Activated CD8-positive, alpha-beta memory T cell treated with anti-CD3 and anti-CD28 coated beads, Interleukin-2, amount 10 ng/mL, durations not matched to agents 7 days and 5 days (primary cell): Measurements from ENCODE around the gene DLL1. TPM values are rescaled to one million over a fixed set of nuclear protein-coding genes. Genes with fewer than 3 reads are reported as not detected.
"Not testable (repeated sequence)": the region's sequence is repeated elsewhere in the genome, so short reads cannot be mapped to it uniquely, and the experiment has no call there.

Source experiments
- ATAC-seq: fragments of 150-1000 bp; cut with Tn5 transposase; one replicate; pipeline ENCODE4 v1.10.0; 2021; ENCODE audit warnings: moderate library complexity
- CTCF ChIA-PET: fragments of 350-600 bp; sonication (Branson Sonifier 250); formaldehyde crosslinking; loops from one replicate; lab custom pipeline; 2021; ENCODE audit warnings: antibody characterized with exemption; lab: Charles Lee
- DNase-seq: peaks from one replicate; pipeline ENCODE4 v3.0.0-alpha.2; 2020
- H3K27ac Mint-ChIP-seq: one replicate; pipeline ENCODE4 v1.8.0; 2021; ENCODE audit warnings: mild to moderate bottlenecking, mixed read lengths
- H3K27me3 Mint-ChIP-seq: one replicate; pipeline ENCODE4 v1.8.0; 2021; ENCODE audit warnings: mixed read lengths
- H3K36me3 Mint-ChIP-seq: one replicate; pipeline ENCODE4 v1.8.0; 2021; ENCODE audit warnings: mild to moderate bottlenecking, mixed read lengths
- H3K4me1 Mint-ChIP-seq: one replicate; pipeline ENCODE4 v1.8.0; 2021; ENCODE audit warnings: mixed read lengths
- H3K4me3 Mint-ChIP-seq: one replicate; pipeline ENCODE4 v1.8.0; 2021; ENCODE audit warnings: mild to moderate bottlenecking, moderate library complexity, mixed read lengths
- H3K9me3 Mint-ChIP-seq: one replicate; pipeline ENCODE4 v1.8.0; 2022; ENCODE audit warnings: low read depth, mixed read lengths
- total RNA-seq, 2 experiments: library from RNA; stranded (reverse); gene quantifications; one replicate each; pipeline ENCODE4 v1.2.3, GENCODE V29; 2021

Gene DLL1, protein sequence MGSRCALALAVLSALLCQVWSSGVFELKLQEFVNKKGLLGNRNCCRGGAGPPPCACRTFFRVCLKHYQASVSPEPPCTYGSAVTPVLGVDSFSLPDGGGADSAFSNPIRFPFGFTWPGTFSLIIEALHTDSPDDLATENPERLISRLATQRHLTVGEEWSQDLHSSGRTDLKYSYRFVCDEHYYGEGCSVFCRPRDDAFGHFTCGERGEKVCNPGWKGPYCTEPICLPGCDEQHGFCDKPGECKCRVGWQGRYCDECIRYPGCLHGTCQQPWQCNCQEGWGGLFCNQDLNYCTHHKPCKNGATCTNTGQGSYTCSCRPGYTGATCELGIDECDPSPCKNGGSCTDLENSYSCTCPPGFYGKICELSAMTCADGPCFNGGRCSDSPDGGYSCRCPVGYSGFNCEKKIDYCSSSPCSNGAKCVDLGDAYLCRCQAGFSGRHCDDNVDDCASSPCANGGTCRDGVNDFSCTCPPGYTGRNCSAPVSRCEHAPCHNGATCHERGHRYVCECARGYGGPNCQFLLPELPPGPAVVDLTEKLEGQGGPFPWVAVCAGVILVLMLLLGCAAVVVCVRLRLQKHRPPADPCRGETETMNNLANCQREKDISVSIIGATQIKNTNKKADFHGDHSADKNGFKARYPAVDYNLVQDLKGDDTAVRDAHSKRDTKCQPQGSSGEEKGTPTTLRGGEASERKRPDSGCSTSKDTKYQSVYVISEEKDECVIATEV
- total RNA-seq = 1 to 10 TPM in 1 of 2 experiments, under 1 TPM in 1; 0.37 to 1.2 TPM

DNA sequence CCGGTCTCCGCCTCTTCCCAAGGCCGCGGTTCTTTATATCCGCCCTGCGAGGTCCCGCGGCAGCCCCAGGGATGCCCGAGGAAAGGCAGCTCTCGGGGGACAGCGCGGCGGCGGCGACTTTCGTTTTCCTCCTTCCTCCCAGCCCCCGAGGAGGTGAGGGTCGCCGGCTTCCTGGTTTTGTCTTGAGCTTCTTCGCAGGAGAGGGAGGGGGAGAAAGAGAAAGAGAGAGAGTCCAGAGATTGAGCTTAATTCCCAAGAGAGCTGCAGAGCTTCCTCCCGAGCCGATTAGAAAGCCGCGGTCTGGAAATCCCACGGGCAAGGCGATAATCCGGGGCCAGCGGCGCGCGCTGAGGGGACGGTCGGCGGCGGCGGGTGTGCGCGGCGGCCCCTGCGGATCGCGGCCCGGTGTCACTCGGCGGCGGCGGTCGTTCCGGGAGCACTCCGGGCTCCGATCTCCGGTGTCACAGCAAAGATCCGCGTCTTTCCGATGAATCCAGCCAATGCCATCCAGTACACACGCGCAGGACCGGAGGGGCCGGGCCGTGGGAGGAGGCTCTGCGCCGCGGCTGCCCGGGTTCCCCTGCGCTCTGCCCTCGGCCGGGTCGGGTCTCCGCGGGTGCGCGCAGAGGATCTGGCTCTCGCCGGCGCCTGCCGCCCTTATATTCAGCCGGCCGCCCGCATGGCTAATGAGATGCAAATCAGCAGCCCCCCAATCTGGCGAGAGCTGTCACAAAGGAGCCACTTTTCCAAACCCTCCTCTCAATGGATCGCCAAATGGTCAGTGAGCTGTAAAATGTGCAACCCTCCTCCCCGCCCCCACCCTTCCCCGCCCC is at the start of gene DLL1:
TSS of gene DLL1 (minus strand) at position 783 of the 833 bp plus-strand sequence. CDS start 939 bp downstream, outside the sequence.
- no peaks in the 10 kb centered on the region for H3K36me3 Mint-ChIP-seq
- no peaks in the 10 kb centered on the region for H3K9me3 Mint-ChIP-seq
- peaks cover 31% of the 10 kb centered on the region for H3K4me1 Mint-ChIP-seq
- H3K27ac Mint-ChIP-seq = peak within 1 kb of the TSS; percentile 19
- CTCF ChIA-PET = interaction anchor here (2.2 to 3.7 kb wide), 3 partner anchors 340 to 459 kb away, joined by 8 to 18 read pairs (median 12); no protein-coding TSS in a partner anchor
- peak within 1 kb of the TSS; percentile 74 for H3K4me3 Mint-ChIP-seq
- peaks cover 81% of the 10 kb centered on the region for H3K27me3 Mint-ChIP-seq
- no peak for ATAC-seq
- no peak for DNase-seq

DNA sequence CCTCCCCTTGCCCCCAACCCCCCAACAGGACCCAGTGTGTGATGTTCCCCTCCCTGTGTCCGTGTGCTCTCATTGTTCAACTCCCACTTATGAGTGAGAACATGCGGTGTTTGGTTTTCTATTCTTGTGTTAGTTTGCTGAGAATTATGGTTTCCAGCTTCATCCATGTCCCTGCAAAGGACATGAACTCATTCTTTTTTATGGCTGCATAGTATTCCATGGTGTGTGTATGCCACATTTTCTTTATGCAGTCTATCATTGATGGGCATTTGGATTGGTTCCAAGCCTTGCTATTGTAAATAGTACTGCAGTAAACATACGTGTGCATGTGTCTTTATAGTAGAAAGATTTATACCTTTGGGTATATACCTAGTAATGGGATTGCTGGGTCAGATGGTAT is 44.3 kb upstream of the DLL1 start:
- CTCF ChIA-PET, ATAC-seq, H3K4me3 Mint-ChIP-seq, DNase-seq, H3K27me3 Mint-ChIP-seq, H3K9me3 Mint-ChIP-seq, H3K4me1 Mint-ChIP-seq, H3K27ac Mint-ChIP-seq: not testable (repeated sequence)
- H3K36me3 Mint-ChIP-seq = peaks cover 61% of the 10 kb centered on the region

DNA sequence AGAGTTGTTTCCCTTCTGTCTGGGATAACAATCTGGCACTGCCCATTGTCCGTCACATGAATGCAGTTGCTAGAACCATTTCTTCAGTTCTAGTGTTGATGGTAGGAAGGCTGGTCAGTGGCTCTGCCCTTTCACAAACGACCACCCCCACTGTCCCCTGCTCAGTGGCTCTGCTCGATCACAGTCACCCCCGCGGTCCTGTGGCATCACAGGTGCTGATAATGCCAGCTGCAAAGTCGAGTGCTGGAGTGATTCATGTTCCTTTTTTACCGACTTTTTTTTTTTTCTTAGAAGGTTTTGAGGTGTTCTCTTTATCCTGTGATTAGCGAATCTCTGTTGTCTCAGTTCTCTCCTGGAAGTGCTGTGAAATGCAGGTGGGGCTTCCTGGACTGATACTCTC is 38.4 kb upstream of the DLL1 start:
- peaks cover 39% of the 10 kb centered on the region for H3K36me3 Mint-ChIP-seq

DNA sequence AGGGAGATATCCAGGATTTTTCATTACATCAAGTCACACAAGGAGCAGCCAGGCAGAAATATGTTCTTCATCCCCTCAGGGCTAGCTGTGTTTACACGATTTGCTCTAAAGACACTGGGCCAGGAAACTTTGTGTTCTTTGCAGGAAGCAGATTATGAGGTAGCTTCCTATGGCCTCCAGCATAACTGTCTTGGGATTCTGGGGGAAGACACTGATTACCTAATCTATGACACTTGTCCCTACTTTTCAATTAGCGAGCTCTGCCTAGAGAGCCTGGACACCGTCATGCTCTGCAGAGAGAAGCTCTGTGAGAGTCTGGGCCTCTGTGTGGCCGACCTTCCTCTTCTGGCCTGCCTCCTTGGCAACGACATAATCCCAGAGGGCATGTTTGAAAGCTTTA is 26.8 kb upstream of the DLL1 start:
- CTCF ChIA-PET = no interaction called here
- Mint-ChIP-seq H3K36me3 (peaks cover 43% of the 10 kb centered on the region), H3K4me1 (peaks cover 4% of the 10 kb centered on the region), H3K9me3 (no peaks in the 10 kb centered on the region), H3K27ac (no peak overlapping the region), H3K4me3 (no peak overlapping the region), H3K27me3 (no peaks in the 10 kb centered on the region)
- ATAC-seq (no peak), DNase-seq (no peak)

More for the DNA sequence above, 38.4 kb upstream of the DLL1 start:
- no peak overlapping the region for H3K27ac Mint-ChIP-seq
- no peak overlapping the region for H3K4me3 Mint-ChIP-seq
- CTCF ChIA-PET = no interaction called here
- no peaks in the 10 kb centered on the region for H3K27me3 Mint-ChIP-seq
- DNase-seq = no peak
- ATAC-seq = no peak
- H3K9me3 Mint-ChIP-seq = no peaks in the 10 kb centered on the region
- H3K4me1 Mint-ChIP-seq = no peaks in the 10 kb centered on the region

DNA sequence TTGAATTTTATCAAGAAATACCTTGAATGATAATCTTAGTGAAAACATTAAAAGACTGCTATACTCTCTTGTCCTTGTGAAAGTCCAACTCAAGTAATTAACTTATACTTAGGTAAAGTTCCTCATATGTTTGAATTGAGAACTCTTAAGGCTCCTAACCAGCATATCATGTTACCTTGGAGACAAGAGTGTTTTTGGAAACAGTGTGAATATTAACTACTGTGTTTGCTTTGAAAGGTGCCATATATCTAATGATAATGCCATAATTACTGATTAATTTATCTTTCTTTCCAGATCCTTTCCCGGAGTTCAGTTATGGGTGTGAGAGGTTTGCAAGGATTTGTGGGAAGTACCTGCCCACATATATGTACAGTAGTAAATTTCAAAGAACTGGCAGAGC is 26.2 kb upstream of the DLL1 start:
- ATAC-seq = no peak
- H3K36me3 Mint-ChIP-seq = peaks cover 40% of the 10 kb centered on the region
- H3K4me1 Mint-ChIP-seq = peaks cover 8% of the 10 kb centered on the region
- CTCF ChIA-PET = no interaction called here
- H3K27ac Mint-ChIP-seq = no peak overlapping the region
- no peak for DNase-seq
- no peak overlapping the region for H3K4me3 Mint-ChIP-seq
- H3K27me3 Mint-ChIP-seq = no peaks in the 10 kb centered on the region
- H3K9me3 Mint-ChIP-seq = no peaks in the 10 kb centered on the region

DNA sequence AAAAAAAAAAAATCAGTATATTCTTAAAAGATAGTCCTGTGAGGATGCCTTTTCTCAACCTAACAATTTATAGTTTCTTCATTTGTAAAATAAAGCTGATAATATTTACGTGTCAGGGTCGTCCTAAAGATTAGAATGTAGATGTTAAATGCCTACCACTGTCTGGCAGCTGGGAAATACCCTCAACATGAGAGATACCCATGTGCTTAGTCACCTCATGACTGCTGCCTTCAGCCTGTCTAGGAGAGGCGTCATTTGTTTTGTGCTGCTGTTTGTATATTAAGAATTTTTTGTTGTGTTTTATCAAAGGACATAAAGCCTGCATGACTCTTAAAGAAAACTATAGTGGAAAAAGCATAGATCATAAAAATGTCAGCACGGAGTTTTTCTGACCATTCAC is 25.2 kb upstream of the DLL1 start:
- peaks cover 10% of the 10 kb centered on the region for H3K4me1 Mint-ChIP-seq
- H3K27me3 Mint-ChIP-seq = no peaks in the 10 kb centered on the region
- CTCF ChIA-PET = no interaction called here
- no peak overlapping the region for H3K27ac Mint-ChIP-seq
- no peak overlapping the region for H3K4me3 Mint-ChIP-seq
- peaks cover 42% of the 10 kb centered on the region for H3K36me3 Mint-ChIP-seq
- DNase-seq = no peak
- no peak for ATAC-seq
- no peaks in the 10 kb centered on the region for H3K9me3 Mint-ChIP-seq

DNA sequence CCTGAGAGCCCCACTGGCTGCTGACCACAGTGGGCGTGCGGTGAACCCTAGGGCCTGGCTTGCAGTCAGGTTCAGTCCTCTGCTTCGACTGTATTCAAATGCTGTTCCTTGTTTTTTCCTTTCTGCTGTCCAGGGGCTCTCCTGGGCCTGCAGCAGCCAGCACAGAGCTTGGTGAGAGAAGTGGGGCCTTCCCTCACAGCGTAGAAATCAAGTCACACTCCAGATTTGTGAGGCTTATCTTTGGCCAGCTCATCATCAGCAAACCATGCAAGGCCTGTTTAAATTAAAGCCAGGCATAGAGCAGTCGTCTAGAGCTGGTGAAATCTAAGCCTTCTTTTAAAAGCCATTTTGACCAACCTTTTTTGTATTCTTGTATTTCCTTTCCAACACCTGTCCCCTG is 24.1 kb upstream of the DLL1 start:
- H3K9me3 Mint-ChIP-seq = no peaks in the 10 kb centered on the region
- H3K4me1 Mint-ChIP-seq = peaks cover 15% of the 10 kb centered on the region
- H3K27me3 Mint-ChIP-seq = no peaks in the 10 kb centered on the region
- H3K4me3 Mint-ChIP-seq = no peak overlapping the region
- peaks cover 35% of the 10 kb centered on the region for H3K36me3 Mint-ChIP-seq
- H3K27ac Mint-ChIP-seq = no peak overlapping the region
- ATAC-seq = no peak
- CTCF ChIA-PET = no interaction called here
- DNase-seq = no peak

DNA sequence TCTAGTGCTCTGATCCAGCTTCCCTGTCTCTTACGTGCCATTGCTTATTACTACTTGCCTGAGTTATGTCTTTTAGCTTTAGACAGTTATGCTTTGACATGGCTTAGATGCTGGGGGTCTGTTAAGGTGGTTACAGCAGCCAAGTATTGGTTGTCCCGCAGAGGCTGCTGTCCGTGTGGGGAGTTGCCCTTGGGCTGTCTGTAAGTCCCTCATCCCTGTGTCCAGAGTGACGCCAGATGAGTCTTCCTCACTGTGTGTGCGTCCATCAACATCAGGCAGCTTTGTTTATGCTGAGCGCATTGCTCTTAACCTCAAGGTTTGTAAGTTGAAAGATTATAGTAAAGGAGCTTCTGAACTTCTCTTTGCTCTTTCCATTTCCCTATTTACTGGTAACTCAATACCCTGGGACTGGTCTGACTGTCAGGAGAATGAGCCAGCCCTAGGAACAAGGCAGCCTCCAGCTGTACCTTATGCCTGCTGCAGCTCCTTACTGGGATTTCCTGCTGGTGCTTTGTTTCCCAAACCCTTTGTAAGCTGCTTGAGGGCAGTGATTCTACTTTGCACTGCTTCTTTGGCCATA is 22.9 kb upstream of the DLL1 start:
- ATAC-seq (no peak), DNase-seq (no peak)
- no peaks in the 10 kb centered on the region for H3K9me3 Mint-ChIP-seq
- no peaks in the 10 kb centered on the region for H3K27me3 Mint-ChIP-seq
- peaks cover 26% of the 10 kb centered on the region for H3K36me3 Mint-ChIP-seq
- CTCF ChIA-PET = no interaction called here
- H3K4me1 Mint-ChIP-seq = peaks cover 20% of the 10 kb centered on the region
- no peak overlapping the region for H3K4me3 Mint-ChIP-seq
- H3K27ac Mint-ChIP-seq = no peak overlapping the region

DNA sequence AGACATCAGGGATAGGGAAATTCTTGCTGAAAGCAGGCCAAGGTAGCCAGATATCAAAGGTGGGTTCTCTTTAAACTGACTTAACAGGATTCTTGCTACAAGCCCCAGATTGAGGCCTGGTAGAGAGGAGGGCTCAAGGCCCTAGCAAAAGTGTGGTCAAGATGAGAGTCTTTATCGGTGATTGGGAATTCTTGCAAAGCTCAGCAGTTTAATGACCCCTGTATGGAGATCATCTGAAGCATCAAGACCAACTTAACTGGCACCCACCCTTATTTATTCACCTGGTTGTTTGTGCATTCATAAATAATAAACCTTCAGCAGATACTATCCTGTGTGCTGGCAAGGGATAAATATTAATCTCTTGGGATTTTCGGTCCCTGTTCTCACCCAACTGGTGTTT is 22.0 kb upstream of the DLL1 start:
- H3K36me3 Mint-ChIP-seq = peaks cover 25% of the 10 kb centered on the region
- DNase-seq (no peak), ATAC-seq (no peak)
- H3K4me3 Mint-ChIP-seq = no peak overlapping the region
- H3K27me3 Mint-ChIP-seq = no peaks in the 10 kb centered on the region
- CTCF ChIA-PET = no interaction called here
- H3K27ac Mint-ChIP-seq = no peak overlapping the region
- H3K4me1 Mint-ChIP-seq = peaks cover 29% of the 10 kb centered on the region
- H3K9me3 Mint-ChIP-seq = no peaks in the 10 kb centered on the region

DNA sequence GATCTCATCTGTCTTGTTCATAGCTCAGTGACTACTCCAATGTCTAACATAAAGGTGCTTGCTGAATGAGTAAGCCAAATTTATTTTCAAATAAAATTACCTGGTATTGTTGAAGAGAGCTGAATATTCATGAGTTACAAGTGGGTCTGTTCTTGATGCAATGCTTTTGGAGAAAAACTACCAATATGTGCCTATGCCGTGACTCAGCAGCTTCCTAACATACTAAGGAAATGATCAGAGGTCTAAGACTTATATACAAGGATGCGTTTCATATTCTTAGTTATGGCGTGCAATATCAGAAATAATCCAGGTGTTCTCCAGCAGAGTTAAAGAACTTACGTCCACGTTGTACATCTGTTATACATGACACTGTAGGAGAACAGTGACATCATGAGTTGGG is 20.8 kb upstream of the DLL1 start:
- H3K9me3 Mint-ChIP-seq = no peaks in the 10 kb centered on the region
- no peak overlapping the region for H3K4me3 Mint-ChIP-seq
- CTCF ChIA-PET = no interaction called here
- DNase-seq (no peak), ATAC-seq (no peak)
- H3K27me3 Mint-ChIP-seq = no peaks in the 10 kb centered on the region
- H3K27ac Mint-ChIP-seq = no peak overlapping the region
- peaks cover 21% of the 10 kb centered on the region for H3K36me3 Mint-ChIP-seq
- peaks cover 38% of the 10 kb centered on the region for H3K4me1 Mint-ChIP-seq

DNA sequence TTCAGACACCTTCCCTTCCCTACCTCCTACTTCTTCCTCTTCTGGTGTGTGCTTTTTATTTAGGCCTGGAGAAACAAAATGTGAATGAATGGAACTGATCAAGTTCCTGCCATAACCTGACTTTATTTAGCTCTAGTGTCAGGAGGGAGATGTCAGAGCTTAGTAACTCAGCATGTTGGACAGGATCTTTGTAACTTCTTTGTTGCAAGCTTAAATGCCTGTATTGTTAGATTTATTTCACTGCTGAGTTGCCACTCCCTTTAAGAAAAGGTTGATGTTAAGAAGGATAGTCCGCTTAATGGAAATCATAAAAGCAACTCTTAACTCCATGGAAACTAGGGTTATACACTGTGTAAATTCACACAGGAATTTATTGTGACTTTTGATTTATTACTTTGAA is 17.9 kb upstream of the DLL1 start:
- DNase-seq (no peak), ATAC-seq (no peak)
- peaks cover 8% of the 10 kb centered on the region for H3K27me3 Mint-ChIP-seq
- H3K4me1 Mint-ChIP-seq = peaks cover 37% of the 10 kb centered on the region
- H3K4me3 Mint-ChIP-seq = peak overlapping the region; percentile 2
- H3K9me3 Mint-ChIP-seq = no peaks in the 10 kb centered on the region
- H3K36me3 Mint-ChIP-seq = peaks cover 19% of the 10 kb centered on the region
- CTCF ChIA-PET = no interaction called here
- no peak overlapping the region for H3K27ac Mint-ChIP-seq

DNA sequence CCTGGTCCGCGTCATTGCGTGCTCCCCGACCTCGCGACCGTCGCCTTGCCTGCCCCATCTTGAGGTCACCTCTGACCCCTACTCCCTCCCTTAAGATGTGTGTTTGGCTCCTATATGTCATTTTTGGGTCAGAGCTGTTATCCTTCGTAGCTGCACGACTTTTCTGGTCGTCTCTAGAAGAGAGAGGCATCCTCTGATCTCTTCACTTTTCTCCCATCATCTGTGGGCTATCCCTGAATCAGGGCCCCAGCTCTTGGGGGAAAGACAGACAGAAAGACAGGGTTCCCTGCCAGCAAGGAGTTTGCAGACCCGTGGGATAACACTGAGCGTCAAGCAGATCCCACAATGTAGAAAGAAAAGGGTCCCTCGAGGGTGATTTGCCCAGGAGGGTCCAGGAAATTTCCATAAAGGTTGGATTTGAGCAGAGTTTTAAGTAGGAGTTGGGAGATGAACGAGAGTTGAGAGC is 16.2 kb upstream of the DLL1 start:
- DNase-seq (no peak), ATAC-seq (no peak)
- Mint-ChIP-seq H3K27ac (peak overlapping the region; percentile 91), H3K4me1 (peaks cover 33% of the 10 kb centered on the region), H3K27me3 (peaks cover 16% of the 10 kb centered on the region), H3K4me3 (peak overlapping the region; percentile 93), H3K36me3 (peaks cover 14% of the 10 kb centered on the region), H3K9me3 (no peaks in the 10 kb centered on the region)
- CTCF ChIA-PET = interaction anchor here (1.0 kb wide), 1 partner anchor 475 kb away, joined by 3 read pairs; no protein-coding TSS in a partner anchor
